Adrenal gland (tissue), 5 donors: Measurements from ENCODE around the gene MCCD1.

Source experiments
- CTCF ChIP-seq, 6 experiments: fragments of 450-650 bp in 4 of 6; fragments of 200-600 bp in 2 of 6; sonication (generic) in 1 of 6; IDR thresholded peaks; 1 replicate in 5 of 6; 2 replicates in 1 of 6; pipeline versions ENCODE4 v1.5.1 to v1.8.0; 2016 to 2021; ENCODE audit warnings: antibody characterized with exemption in 6 of 6, mild to moderate bottlenecking in 2 of 6, moderate library complexity in 1 of 6
- POLR2A ChIP-seq, 2 donors: fragments of 450-650 bp; IDR thresholded peaks; one replicate each; pipeline ENCODE4 v1.6.1; 2017; ENCODE audit warnings: antibody characterized with exemption in 2 of 2, mild to moderate bottlenecking in 2 of 2, moderate library complexity in 1 of 2
- donor health status: DM: no; HTN: no; CAD: no.

- TF ChIP-seq CTCF (IDR thresholded peaks at IDR 0.05) (no peak), POLR2A (IDR thresholded peaks at IDR 0.05) (no peak)
These were observed 48.3 kb downstream of the MCCD1 start for GRCh38 chr6:31576897-31577578.
